GM21526 (cell line): ENCODE results near the gene TMEM239.
"Not testable (repeated sequence)": the region's sequence is repeated elsewhere in the genome, so short reads cannot be mapped to it uniquely, and the experiment has no call there.

Experiments
- ATAC-seq: cut with Tn5 transposase; IDR thresholded peaks from one replicate; pipeline ENCODE4 v1.9.1; 2021; ENCODE audit warnings: moderate library complexity; ENCODE audit not compliant: unreplicated experiment, low FRiP score

The TMEM239 gene

GRCh38 chr20:2816030-2816582, at the start of gene TMEM239:
Gene TMEM239 (plus strand): TSS chr20:2816364. CDS start chr20:2816555, 191 bp downstream.
- ATAC-seq, result no peak

DNA sequence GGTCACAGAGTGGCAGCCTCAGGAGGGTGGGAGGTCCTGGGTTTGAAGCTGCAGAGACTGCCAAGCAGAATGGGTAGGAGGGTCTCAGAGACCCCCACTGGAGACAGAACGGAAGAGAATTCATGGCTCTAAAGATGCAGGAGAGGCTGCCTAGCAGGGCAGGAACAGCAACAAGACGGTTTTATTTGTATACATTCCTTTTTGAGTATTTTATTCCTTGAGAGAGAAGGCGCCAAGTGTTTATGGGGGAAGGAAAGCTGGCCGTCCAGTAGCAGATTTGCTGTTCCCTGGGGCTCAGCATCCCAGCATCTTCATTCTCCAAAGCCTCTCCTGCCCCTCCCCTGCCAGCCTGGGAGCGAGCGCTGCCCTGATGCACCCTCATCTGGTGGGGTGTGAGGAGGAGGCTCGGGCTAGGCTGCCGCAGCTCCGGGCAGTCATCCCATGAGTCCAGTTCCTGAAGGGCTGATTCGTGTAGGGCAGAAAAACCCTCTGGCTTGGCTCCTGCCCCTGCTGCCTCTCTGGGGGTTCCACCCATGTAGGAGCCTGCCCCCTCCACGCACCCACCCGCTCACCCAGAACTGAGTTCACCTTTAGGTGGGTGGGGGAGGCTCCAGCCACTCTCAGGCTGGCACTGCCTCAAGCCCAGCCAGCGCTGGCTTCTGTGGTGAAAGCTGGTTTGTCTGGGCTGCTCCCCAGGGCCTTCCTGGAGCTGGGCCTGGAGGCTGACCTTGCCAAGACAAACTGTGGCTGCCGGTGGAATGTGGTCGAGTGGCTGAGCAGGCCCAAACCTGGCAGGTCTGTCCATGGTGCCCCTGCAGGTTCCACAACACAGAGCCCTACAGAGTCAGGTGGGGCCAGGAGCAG, 48.2 kb upstream of the TMEM239 start:
- ATAC-seq, result no peak

- no peak for ATAC-seq
These were observed 47.5 kb upstream of the TMEM239 start for GRCh38 chr20:2768632-2769015.

DNA sequence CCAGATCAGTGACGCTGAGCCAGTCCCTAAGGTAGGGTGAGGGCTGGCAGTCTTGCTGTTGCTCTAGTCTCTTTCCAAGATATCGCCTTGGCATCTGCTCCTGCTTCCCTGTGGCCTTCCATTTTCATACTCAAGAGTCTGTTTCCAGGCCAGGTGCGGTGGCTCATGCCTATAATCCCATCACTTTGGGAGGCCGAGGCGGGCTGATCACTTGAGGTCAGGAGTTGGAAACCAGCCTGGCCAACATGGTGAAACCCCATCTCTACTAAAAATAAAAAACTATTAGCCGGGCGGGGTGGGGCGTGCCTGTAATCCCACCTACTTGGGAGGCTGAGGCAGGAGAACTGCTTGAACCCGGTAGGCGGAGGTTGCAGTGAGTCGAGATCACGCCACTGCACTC, 46.1 kb upstream of the TMEM239 start:
- not testable (repeated sequence) for ATAC-seq

- no peak for ATAC-seq
These were observed 44.5 kb upstream of the TMEM239 start for GRCh38 chr20:2771631-2772080.

GRCh38 chr20:2773812-2774211, 42.4 kb upstream of the TMEM239 start:
- ATAC-seq, result no peak

- no peak for ATAC-seq
These were observed 41.0 kb upstream of the TMEM239 start for GRCh38 chr20:2775139-2775538.

DNA sequence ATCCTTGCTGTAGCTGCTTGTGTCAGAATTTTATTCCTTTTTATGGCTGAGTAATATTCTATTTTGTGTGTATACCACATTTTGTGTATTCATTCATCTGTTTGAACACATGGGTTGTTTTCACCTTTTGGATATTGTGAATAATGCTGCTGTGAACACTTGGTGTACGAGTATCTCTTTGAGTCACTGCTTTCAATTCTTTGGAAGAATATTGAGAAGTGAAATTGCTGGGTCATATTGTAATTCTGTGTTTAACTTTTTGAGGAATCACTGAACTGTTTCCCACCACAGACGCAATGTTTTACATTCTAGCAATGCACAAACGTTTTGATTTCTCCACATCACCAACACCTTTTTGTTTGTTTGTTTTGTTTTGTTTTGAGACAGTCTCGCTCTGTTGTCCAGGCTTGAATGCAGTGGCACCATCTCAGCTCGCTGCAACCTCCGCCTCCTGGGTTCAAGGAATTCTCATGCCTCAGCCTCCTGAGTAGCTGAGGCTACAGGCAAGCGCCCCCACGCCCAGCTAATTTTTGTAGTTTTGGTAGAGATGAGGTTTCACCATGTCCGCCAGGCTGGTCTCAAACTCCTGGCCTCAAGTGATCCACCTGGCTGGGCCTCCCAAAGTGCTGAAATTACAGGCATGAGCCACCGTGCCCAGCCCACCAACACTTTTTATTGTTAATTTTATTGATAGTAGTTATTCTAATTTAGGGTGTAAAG, 37.4 kb upstream of the TMEM239 start:
- ATAC-seq, result no peak

GRCh38 chr20:2780948-2781347, 35.2 kb upstream of the TMEM239 start:
- no peak for ATAC-seq

DNA sequence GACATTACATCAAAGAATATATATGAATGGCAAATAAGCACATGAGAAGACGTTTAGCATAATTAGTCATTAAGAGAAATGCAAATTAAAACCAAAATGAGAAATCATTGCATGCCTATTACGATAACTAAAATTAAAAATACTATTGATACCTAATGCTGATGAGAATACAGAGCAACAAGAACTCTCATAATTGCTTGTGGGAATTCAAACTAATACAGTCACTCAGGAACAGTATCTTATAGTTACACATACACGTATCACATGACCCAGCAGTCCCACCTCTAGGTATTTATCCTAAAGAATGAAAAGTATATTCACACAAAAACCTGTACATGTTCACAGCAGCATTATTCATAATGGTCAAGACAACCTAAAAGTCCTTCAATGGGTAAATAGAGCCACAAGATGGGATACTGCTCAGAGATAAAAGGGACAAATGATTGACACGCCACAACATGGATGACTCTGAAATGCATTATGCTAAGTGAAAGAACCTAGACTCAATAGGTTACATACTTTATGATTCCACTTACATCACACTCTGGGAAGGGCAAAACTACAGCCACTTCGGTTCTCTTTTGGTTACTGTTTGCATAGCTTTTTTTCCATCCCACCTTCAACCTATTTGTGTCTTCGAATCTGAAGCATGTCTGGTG, 32.1 kb upstream of the TMEM239 start:
- no peak for ATAC-seq

DNA sequence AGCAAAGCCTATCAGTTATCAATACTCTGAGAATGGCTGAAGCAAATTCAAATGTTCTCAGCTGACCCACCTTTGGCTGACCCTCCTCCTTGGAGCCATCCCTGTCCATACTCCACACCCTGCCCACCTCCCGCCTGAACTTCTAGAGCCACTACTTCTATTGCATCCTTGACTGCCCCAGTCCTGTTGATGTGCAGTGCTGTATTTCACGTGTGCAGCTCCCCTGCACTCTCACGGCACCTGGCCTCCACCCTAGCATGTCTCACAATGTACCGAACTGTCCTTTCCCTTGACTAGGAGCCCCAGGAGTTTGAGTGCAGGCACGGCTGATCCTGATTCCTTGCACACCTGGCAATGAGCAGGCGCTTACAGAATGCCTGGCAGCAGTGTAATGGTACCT, 22.7 kb upstream of the TMEM239 start:
- ATAC-seq, result no peak

- no peak for ATAC-seq
These were observed 21.9 kb upstream of the TMEM239 start for GRCh38 chr20:2794202-2794748.

DNA sequence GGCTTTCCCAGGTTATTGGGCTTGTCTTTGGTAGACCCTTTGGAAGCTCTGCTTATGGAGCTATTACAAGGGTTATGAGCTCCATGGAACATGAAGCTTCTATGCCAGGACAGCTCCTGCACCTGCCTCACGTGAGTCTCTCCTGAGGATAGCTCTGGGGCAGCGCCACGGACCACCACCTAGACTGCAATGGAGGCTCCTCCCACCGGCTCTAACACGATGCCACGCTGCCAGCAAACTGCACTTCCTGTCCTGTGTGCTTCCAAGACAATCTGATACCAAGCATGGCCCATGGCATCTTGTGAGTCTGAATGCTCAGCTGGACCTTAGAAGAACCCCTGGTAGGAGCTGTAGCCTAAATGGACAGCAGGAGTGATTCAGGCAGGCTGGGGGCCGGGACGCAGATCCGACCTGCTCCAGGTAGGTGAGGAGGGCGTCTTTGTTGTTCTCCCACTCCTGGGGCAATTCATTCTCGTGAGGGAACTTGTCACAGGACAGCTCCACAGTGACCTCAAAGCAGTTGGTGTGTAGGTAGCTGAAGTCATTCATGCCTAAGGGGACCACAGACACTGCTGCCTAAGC, 21.2 kb upstream of the TMEM239 start:
- no peak for ATAC-seq

DNA sequence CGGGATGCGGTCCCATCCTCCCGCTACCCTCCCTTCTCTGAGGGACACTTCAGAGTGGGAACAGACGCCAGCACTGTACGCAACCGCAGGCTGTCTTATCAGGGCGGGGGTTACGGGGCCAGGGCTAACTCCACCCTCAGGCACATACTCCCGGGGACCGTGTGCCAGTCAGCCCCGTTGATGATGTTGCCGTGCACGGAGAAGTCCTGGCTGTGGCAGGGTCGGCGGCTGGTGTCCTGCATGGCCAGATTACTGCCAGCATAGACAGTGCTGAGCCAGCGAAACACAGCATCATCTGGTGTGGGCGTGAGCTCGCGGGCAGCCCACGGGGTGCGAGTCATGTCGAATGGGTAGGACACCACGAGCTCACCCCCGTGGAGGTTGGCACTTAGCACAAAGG, 20.7 kb upstream of the TMEM239 start:
- no peak for ATAC-seq

DNA sequence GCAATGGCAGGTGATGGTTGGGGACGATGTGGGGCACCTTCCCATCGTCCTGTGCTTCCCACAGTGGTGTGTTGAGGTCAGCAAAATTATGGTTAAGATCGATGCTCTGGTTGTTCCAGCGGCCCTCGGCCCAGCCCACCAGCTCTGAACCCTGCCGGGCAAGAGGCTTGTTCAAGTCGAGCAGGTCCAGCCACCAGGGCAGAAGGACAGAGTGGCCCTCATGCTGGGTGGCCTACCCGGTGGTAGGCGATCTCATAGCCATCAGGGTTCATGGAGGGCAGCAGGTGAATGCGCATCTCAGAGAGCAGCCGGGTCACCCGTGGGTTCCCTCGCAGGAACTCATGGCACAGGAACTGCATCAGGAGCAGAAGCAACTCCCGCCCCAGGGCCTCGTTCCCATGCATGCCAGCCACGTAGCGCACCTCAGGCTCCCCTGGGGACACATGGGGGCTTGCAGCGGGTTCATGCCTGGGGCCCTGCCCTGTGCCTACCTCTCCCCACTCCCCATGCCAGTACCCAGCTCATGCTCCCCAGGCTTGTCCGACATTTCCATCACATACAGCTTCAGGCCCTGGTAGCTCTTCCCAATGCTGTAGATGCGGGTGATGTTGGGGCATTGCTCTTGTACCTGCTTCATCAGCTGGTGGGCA, 20.0 kb upstream of the TMEM239 start:
- no peak for ATAC-seq

- ATAC-seq, result no peak
These were observed 18.8 kb upstream of the TMEM239 start for GRCh38 chr20:2797136-2797983.

- ATAC-seq, result no peak
These were observed 17.9 kb upstream of the TMEM239 start for GRCh38 chr20:2798095-2798805.

DNA sequence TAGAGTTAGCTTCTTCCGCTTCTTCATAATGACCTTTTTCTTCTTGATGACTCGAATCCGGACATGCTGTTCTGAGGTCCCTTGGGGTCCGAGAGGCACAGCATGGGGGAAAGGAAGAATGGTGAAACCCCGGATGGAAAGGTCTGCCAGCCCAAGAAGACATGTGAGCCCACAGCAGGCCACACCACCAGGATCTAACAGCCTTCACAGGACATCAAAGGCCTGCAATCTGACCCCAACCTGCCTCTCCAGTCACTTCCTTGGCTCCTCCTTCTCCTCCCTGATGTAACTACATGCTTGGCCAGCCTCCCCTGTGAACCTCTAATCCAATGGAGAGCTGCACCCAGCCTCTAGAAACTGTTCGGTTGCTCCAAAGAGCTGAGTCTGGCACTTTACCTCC, 17.4 kb upstream of the TMEM239 start:
- ATAC-seq, result no peak
